Measurements from ENCODE around the gene NOX4.

Gene NOX4

GRCh38 chr11:89279176-89279575, 212.0 kb downstream of the NOX4 start:
- TF ChIP-seq CTCF (IDR thresholded peaks at IDR 0.05), result no peak
- TF ChIP-seq ZFX (IDR thresholded peaks at IDR 0.05; ENCODE audit: borderline replicate concordance), result no peak
- no peak overlapping the region for H3K27ac ChIP-seq

GRCh38 chr11:89275966-89276365, 215.2 kb downstream of the NOX4 start:
- no peak overlapping the region for H3K27ac ChIP-seq
- TF ChIP-seq ZFX (IDR thresholded peaks at IDR 0.05; ENCODE audit: borderline replicate concordance), result no peak
- no peak for TF ChIP-seq CTCF (IDR thresholded peaks at IDR 0.05)

All from 22Rv1 (cell line).